ENCODE measurements around the gene FASTKD3. TPM values are rescaled to one million over a fixed set of nuclear protein-coding genes. Genes with fewer than 3 reads are reported as not detected.

Gene FASTKD3
- total and polyA plus RNA-seq, 3 experiments from 2014 or later = 12.3 to 21.3 (median 20.4) TPM

Other genes starting within 250 kb of the FASTKD3 start
- gene CFAP90, start 17.9 kb downstream of the FASTKD3 start, total RNA-seq = not detected
- gene CFAP90, start 17.9 kb downstream of the FASTKD3 start, polyA plus RNA-seq = not detected
- gene MTRR, start 117 bp upstream of the FASTKD3 start, total RNA-seq = 10 to 100 TPM; 45.5 to 50.5 TPM
- gene MTRR, start 117 bp upstream of the FASTKD3 start, polyA plus RNA-seq = 36.8 TPM